Measurements from ENCODE around the gene TMED1.
"Not testable (repeated sequence)": the region's sequence is repeated elsewhere in the genome, so short reads cannot be mapped to it uniquely, and the experiment has no call there.

Gene TMED1

GRCh38 chr19:10858204-10858828 is 22.3 kb upstream of the TMED1 start:
- Histone ChIP-seq H3K9me3 (ENCODE audit: control insufficient read depth, insufficient read depth, low read length) (no peaks in the 10 kb centered on the region), H3F3A (ENCODE audit: control insufficient read depth, insufficient read depth) (no peaks in the 10 kb centered on the region)
- TF ChIP-seq CTCF (IDR thresholded peaks at IDR 0.05; ENCODE audit: low read depth, low read length, poor library complexity, severe bottlenecking): peak; percentile 97
- no peak for TF ChIP-seq EZH2phosphoT487 (IDR thresholded peaks at IDR 0.05; ENCODE audit: borderline replicate concordance, low read length)

GRCh38 chr19:10856899-10857298 is 20.9 kb upstream of the TMED1 start:
- not testable (repeated sequence) for H3K27me3 ChIP-seq (ENCODE audit: control insufficient read depth, low read length); H3K27ac ChIP-seq (ENCODE audit: low read depth, low read length); H3K9me3 ChIP-seq (ENCODE audit: control insufficient read depth, insufficient read depth, low read length); H3K9me2 ChIP-seq (replicated peaks; ENCODE audit: control insufficient read depth, low read length); H3K4me2 ChIP-seq (ENCODE audit: low read length); H3K79me2 ChIP-seq (ENCODE audit: control insufficient read depth, low read length); H4K20me1 ChIP-seq (ENCODE audit: control insufficient read depth, insufficient read depth, low read depth, low read length); H3K36me3 ChIP-seq (ENCODE audit: control insufficient read depth, low read length); H3K4me3 ChIP-seq (ENCODE audit: low read length); H3F3A ChIP-seq (ENCODE audit: control insufficient read depth, insufficient read depth); H3K4me1 ChIP-seq (ENCODE audit: control insufficient read depth, low read length)

More at GRCh38 chr19:10858204-10858828, 22.3 kb upstream of the TMED1 start:
- no peaks in the 10 kb centered on the region for H3K27me3 ChIP-seq (ENCODE audit: control insufficient read depth, low read length)
- H3K4me1 ChIP-seq (ENCODE audit: control insufficient read depth, low read length): 0 out of 2 replicates have a peak, but pooled peaks cover 3% of the 10 kb centered on the region
- H3K79me2 ChIP-seq (ENCODE audit: control insufficient read depth, low read length): no peaks in the 10 kb centered on the region
- H3K4me3 ChIP-seq (ENCODE audit: low read length): no peak overlapping the region
- no peak overlapping the region for H3K4me2 ChIP-seq (ENCODE audit: low read length)
- H4K20me1 ChIP-seq (ENCODE audit: control insufficient read depth, insufficient read depth, low read depth, low read length): no peaks in the 10 kb centered on the region
- no peak overlapping the region for H3K27ac ChIP-seq (ENCODE audit: low read depth, low read length)
- no peaks in the 10 kb centered on the region for H3K36me3 ChIP-seq (ENCODE audit: control insufficient read depth, low read length)
- H3K9me2 ChIP-seq (replicated peaks; ENCODE audit: control insufficient read depth, low read length): no peaks in the 10 kb centered on the region

- Histone ChIP-seq H3K4me2 (ENCODE audit: low read length) (no peak overlapping the region), H3K4me1 (ENCODE audit: control insufficient read depth, low read length) (0 out of 2 replicates have a peak, but pooled peaks cover 3% of the 10 kb centered on the region), H3K27ac (ENCODE audit: low read depth, low read length) (no peak overlapping the region), H3K36me3 (ENCODE audit: control insufficient read depth, low read length) (no peaks in the 10 kb centered on the region), H3K4me3 (ENCODE audit: low read length) (no peak overlapping the region), H4K20me1 (ENCODE audit: control insufficient read depth, insufficient read depth, low read depth, low read length) (no peaks in the 10 kb centered on the region), H3F3A (ENCODE audit: control insufficient read depth, insufficient read depth) (no peaks in the 10 kb centered on the region), H3K79me2 (ENCODE audit: control insufficient read depth, low read length) (no peaks in the 10 kb centered on the region), H3K9me3 (ENCODE audit: control insufficient read depth, insufficient read depth, low read length) (no peaks in the 10 kb centered on the region), H3K9me2 (replicated peaks; ENCODE audit: control insufficient read depth, low read length) (no peaks in the 10 kb centered on the region), H3K27me3 (ENCODE audit: control insufficient read depth, low read length) (no peaks in the 10 kb centered on the region)
- TF ChIP-seq EZH2phosphoT487 (IDR thresholded peaks at IDR 0.05; ENCODE audit: borderline replicate concordance, low read length) (no peak), CTCF (IDR thresholded peaks at IDR 0.05; ENCODE audit: low read depth, low read length, poor library complexity, severe bottlenecking) (peak; percentile 76)
These were observed 20.0 kb upstream of the TMED1 start for GRCh38 chr19:10855879-10856522.

GRCh38 chr19:10854350-10855089 is 18.5 kb upstream of the TMED1 start:
- H3K36me3 ChIP-seq (ENCODE audit: control insufficient read depth, low read length): no peaks in the 10 kb centered on the region
- H3K9me3 ChIP-seq (ENCODE audit: control insufficient read depth, insufficient read depth, low read length): no peaks in the 10 kb centered on the region
- 0 out of 2 replicates have a peak, but pooled peaks cover 3% of the 10 kb centered on the region for H3K4me1 ChIP-seq (ENCODE audit: control insufficient read depth, low read length)
- no peak overlapping the region for H3K4me2 ChIP-seq (ENCODE audit: low read length)
- no peaks in the 10 kb centered on the region for H3K9me2 ChIP-seq (replicated peaks; ENCODE audit: control insufficient read depth, low read length)
- H3F3A ChIP-seq (ENCODE audit: control insufficient read depth, insufficient read depth): no peaks in the 10 kb centered on the region
- H3K27me3 ChIP-seq (ENCODE audit: control insufficient read depth, low read length): no peaks in the 10 kb centered on the region
- TF ChIP-seq EZH2phosphoT487 (IDR thresholded peaks at IDR 0.05; ENCODE audit: borderline replicate concordance, low read length) (no peak), CTCF (IDR thresholded peaks at IDR 0.05; ENCODE audit: low read depth, low read length, poor library complexity, severe bottlenecking) (no peak)
- H3K4me3 ChIP-seq (ENCODE audit: low read length): no peak overlapping the region
- H4K20me1 ChIP-seq (ENCODE audit: control insufficient read depth, insufficient read depth, low read depth, low read length): no peaks in the 10 kb centered on the region
- no peak overlapping the region for H3K27ac ChIP-seq (ENCODE audit: low read depth, low read length)
- no peaks in the 10 kb centered on the region for H3K79me2 ChIP-seq (ENCODE audit: control insufficient read depth, low read length)
